ENCODE measurements around the gene BBS9.
"Not testable (repeated sequence)": the region's sequence is repeated elsewhere in the genome, so short reads cannot be mapped to it uniquely, and the experiment has no call there.

The BBS9 gene

DNA sequence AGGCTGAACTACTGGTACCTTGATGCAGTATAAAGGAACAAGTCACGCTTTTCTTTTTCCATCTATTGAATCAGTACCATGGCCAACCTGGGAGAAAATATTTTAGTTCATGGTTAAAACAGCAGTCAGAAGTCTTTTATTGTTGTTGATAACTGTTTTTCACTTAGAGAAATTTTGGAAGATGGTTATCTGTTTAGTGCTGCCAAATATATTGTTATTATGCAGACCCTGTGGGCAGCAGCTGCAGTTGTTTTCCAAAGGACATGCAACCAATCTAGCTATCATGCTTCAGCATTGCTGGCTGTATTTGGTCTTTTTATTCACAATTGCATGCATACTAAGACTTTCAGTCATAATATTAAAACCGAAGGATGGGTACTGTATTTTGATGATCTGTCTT, 169.5 kb downstream of the BBS9 start:
- no peak for FAIRE-seq

DNA sequence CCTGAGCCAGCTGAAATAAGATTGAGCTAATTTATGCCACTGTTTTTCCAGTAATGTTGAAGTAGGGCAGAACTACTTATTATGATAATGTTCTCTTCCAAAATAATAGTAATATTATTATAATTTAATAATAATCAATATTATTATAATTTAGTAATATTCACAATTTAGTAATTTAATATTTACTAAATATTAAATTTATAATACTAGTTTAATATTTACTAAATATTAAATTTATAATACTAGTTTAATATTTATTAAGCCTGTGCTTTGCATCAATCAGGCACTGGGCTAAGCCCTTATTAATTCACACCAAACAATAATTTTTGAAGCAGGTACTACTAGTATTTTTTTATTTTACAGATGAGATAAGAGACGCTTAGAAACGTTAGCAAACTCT, 170.1 kb downstream of the BBS9 start:
- FAIRE-seq, result no peak

More for the DNA sequence above, 169.5 kb downstream of the BBS9 start:
- no peak for DNase-seq (ENCODE audit: insufficient read length)
- TF ChIP-seq POLR2AphosphoS5 (IDR thresholded peaks at IDR 0.05; ENCODE audit: low read depth, low read length), result no peak
- no peak for TF ChIP-seq POLR2A (IDR thresholded peaks at IDR 0.05; ENCODE audit: low read depth, low read length)
- TF ChIP-seq TAF1 (IDR thresholded peaks at IDR 0.05; ENCODE audit: borderline replicate concordance, low read depth, low read length), result no peak

DNA sequence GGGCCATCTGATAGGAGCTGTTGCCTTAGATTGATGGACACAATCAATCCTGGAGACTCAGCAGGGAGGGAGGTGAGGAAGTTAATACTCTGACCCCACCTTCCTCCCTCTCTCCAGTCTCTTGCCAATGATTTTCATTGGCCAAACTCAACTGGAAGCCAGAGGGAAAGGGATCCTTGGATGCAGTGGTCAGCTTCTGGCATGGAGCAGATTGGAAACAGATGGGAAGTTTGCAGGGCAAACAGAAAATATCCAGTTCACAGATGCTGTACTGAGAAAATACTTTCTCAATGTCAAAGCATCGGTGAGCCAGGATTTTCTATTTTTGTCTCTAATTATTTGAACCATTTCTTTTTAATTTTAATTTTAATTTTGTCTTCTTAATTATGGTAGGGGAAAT, 170.8 kb downstream of the BBS9 start:
- no peak for FAIRE-seq
- DNase-seq (ENCODE audit: insufficient read length), result no peak
- TF ChIP-seq TAF1 (IDR thresholded peaks at IDR 0.05; ENCODE audit: borderline replicate concordance, low read depth, low read length), result no peak
- TF ChIP-seq POLR2AphosphoS5 (IDR thresholded peaks at IDR 0.05; ENCODE audit: low read depth, low read length), result no peak
- TF ChIP-seq POLR2A (IDR thresholded peaks at IDR 0.05; ENCODE audit: low read depth, low read length), result no peak

More for the DNA sequence above, 170.1 kb downstream of the BBS9 start:
- TF ChIP-seq POLR2AphosphoS5 (IDR thresholded peaks at IDR 0.05; ENCODE audit: low read depth, low read length), result no peak
- TF ChIP-seq TAF1 (IDR thresholded peaks at IDR 0.05; ENCODE audit: borderline replicate concordance, low read depth, low read length), result no peak
- no peak for TF ChIP-seq POLR2A (IDR thresholded peaks at IDR 0.05; ENCODE audit: low read depth, low read length)
- DNase-seq (ENCODE audit: insufficient read length), result no peak

DNA sequence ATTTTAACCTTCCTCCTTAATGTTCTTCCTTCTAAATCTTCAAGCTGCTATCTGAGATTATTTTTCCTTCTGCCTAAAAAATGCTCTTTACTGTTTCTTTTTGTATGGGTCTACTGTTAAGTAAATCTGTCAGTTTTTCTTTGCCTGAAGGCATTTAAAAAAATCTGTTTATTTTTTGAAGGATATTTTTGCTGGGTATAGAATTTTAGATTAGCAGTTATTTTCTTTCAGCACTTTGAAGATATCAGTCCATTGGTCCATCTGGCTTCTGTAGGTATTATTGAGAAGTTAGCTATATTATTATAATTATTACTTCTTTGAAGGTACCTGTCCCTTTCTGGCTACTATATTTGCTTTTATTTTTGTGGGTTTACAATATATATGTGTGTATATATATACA, 171.4 kb downstream of the BBS9 start:
- TF ChIP-seq POLR2AphosphoS5 (IDR thresholded peaks at IDR 0.05; ENCODE audit: low read depth, low read length), result no peak
- no peak for TF ChIP-seq POLR2A (IDR thresholded peaks at IDR 0.05; ENCODE audit: low read depth, low read length)
- TF ChIP-seq TAF1 (IDR thresholded peaks at IDR 0.05; ENCODE audit: borderline replicate concordance, low read depth, low read length), result no peak
- no peak for DNase-seq (ENCODE audit: insufficient read length)
- FAIRE-seq, result no peak

GRCh38 chr7:33303978-33304557, 174.7 kb downstream of the BBS9 start:
- not testable (repeated sequence) for FAIRE-seq

GRCh38 chr7:33307205-33307604, 177.8 kb downstream of the BBS9 start:
- TF ChIP-seq POLR2A (IDR thresholded peaks at IDR 0.05; ENCODE audit: low read depth, low read length), result no peak
- TF ChIP-seq TAF1 (IDR thresholded peaks at IDR 0.05; ENCODE audit: borderline replicate concordance, low read depth, low read length), result no peak
- TF ChIP-seq POLR2AphosphoS5 (IDR thresholded peaks at IDR 0.05; ENCODE audit: low read depth, low read length), result no peak
- no peak for DNase-seq (ENCODE audit: insufficient read length)
- FAIRE-seq, result no peak

More at GRCh38 chr7:33303978-33304557, 174.7 kb downstream of the BBS9 start:
- DNase-seq (ENCODE audit: insufficient read length), result not testable (repeated sequence)

DNA sequence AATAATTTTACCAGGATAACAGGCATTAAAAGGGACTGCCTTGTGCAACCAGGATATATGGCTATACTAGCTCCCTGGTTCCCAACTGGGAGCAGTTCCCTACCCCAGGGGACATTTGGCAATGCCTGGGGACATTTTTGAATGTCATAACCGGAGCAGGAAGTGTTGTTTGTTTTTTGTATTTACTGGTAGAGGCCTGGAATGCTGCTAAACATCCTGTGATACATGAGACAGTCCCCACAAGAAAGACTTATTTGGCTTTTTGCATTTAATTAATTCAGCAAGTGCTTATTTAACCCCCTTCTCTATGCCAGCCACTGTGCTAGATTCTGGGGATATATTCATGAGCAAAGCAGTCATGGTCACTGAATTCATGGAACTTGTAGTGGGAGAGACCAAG, 181.2 kb downstream of the BBS9 start:
- FAIRE-seq (no peak), DNase-seq (ENCODE audit: insufficient read length) (no peak)
- no peak for TF ChIP-seq TAF1 (IDR thresholded peaks at IDR 0.05; ENCODE audit: borderline replicate concordance, low read depth, low read length)
- TF ChIP-seq POLR2AphosphoS5 (IDR thresholded peaks at IDR 0.05; ENCODE audit: low read depth, low read length), result no peak
- TF ChIP-seq POLR2A (IDR thresholded peaks at IDR 0.05; ENCODE audit: low read depth, low read length), result no peak

GRCh38 chr7:33325754-33326484, 196.6 kb downstream of the BBS9 start:
- DNase-seq (ENCODE audit: insufficient read length) (no peak), FAIRE-seq (no peak)
- TF ChIP-seq POLR2AphosphoS5 (IDR thresholded peaks at IDR 0.05; ENCODE audit: low read depth, low read length), result no peak

DNA sequence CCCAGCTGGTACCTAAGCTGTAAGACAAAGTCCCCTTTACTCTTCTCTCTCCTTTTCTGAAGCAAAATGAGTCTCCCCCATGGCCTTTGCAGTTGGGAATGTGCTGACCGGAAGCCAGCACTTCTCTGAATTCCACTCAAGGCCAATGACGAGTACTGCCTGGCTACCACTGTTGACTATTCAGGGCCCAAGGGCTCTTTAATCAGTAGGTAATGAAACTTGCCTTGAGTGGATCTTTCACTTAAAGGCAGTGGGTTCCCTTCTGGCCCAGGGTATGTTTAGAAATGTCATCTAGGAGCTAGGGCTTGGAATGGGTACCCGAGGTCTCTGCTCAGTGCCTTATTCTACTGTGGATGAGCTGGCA, 197.1 kb downstream of the BBS9 start:
- TF ChIP-seq TAF1 (IDR thresholded peaks at IDR 0.05; ENCODE audit: borderline replicate concordance, low read depth, low read length) (no peak), POLR2AphosphoS5 (IDR thresholded peaks at IDR 0.05; ENCODE audit: low read depth, low read length) (no peak), POLR2A (IDR thresholded peaks at IDR 0.05; ENCODE audit: low read depth, low read length) (no peak)
- FAIRE-seq (no peak), DNase-seq (ENCODE audit: insufficient read length) (no peak)

- TF ChIP-seq TAF1 (IDR thresholded peaks at IDR 0.05; ENCODE audit: borderline replicate concordance, low read depth, low read length) (no peak), POLR2AphosphoS5 (IDR thresholded peaks at IDR 0.05; ENCODE audit: low read depth, low read length) (no peak), POLR2A (IDR thresholded peaks at IDR 0.05; ENCODE audit: low read depth, low read length) (no peak)
- FAIRE-seq, result no peak
- no peak for DNase-seq (ENCODE audit: insufficient read length)
These were observed 198.1 kb downstream of the BBS9 start for GRCh38 chr7:33327427-33327826.

DNA sequence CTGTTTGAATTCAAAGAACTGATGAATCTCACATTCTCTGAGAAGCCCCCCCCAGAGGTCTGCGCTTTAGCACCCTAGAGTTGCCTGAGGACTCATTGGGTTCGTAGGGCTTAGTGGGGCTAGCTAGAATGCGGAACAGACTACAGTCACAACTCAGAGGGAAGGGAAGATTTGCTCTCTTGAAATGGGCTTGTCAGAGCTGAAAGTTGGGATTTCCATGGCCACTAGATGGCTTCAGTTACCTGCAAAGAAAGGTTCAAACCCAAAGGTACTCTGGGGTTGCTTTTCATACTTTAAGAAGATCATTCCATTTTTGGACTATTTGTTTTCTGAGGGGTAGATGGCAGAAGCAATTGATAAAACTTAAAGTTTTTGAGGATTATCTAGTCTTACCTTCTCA, 205.0 kb downstream of the BBS9 start:
- FAIRE-seq (no peak), DNase-seq (ENCODE audit: insufficient read length) (no peak)
- TF ChIP-seq POLR2AphosphoS5 (IDR thresholded peaks at IDR 0.05; ENCODE audit: low read depth, low read length) (no peak), POLR2A (IDR thresholded peaks at IDR 0.05; ENCODE audit: low read depth, low read length) (no peak), TAF1 (IDR thresholded peaks at IDR 0.05; ENCODE audit: borderline replicate concordance, low read depth, low read length) (no peak)

DNA sequence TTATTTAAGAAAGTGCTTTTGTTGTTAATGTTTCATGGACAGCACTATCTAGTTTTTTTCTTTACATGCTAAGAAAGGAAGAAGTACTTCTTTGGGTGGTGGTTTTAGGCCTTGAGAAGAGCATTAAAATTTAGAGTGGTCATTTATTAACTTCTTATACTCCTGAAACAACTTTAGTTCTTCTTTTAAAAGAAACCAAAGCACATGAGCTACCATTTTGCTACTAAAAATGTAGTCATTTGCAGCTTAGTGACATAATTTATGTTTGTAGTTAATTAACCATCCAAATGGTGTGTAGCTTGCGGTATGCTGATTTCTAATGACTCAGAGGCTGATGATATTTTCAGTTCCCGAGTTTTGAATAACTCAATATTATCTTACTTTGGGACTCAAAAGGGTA, 207.5 kb downstream of the BBS9 start:
- TF ChIP-seq POLR2AphosphoS5 (IDR thresholded peaks at IDR 0.05; ENCODE audit: low read depth, low read length), result no peak
- no peak for TF ChIP-seq TAF1 (IDR thresholded peaks at IDR 0.05; ENCODE audit: borderline replicate concordance, low read depth, low read length)
- no peak for TF ChIP-seq POLR2A (IDR thresholded peaks at IDR 0.05; ENCODE audit: low read depth, low read length)
- no peak for DNase-seq (ENCODE audit: insufficient read length)
- no peak for FAIRE-seq

Measured in GM12892 (cell line).